Measurements from ENCODE around the gene CAB39L.

DNA sequence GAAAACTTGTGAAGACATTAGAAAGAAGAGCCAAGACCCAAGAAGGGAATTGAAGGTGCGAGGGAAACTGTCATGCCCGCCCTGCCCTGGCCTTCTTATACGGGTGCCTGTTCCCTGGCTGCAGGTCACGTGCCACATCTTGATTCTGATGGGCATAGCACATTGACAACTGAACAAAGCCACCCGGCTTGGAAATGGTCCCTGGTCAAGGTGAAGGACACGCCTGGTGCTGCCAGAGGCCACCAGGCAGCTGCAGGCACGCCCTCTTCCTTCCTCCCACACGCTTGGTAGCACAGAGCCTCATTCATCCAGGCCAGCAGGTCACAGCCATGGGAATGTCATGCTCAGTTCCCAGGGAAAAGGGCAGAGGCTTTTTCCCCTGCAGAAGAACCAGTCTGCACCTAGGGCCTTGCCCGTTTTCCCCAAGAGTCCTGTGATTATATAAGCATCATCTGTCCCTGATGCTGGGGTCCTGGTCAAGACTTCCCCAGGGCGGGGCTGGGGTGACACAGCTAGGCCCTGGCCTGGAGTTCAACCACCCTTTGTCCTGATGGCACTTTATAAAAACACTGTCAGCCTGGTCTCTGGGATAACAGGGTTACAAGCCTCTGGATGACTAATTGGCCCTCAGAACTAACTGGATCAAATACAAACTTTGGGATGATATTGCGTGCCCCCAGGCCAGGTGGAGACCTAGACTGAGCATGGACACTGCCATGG, 140.2 kb downstream of the CAB39L start:
- TF ChIP-seq, protein P1, sequence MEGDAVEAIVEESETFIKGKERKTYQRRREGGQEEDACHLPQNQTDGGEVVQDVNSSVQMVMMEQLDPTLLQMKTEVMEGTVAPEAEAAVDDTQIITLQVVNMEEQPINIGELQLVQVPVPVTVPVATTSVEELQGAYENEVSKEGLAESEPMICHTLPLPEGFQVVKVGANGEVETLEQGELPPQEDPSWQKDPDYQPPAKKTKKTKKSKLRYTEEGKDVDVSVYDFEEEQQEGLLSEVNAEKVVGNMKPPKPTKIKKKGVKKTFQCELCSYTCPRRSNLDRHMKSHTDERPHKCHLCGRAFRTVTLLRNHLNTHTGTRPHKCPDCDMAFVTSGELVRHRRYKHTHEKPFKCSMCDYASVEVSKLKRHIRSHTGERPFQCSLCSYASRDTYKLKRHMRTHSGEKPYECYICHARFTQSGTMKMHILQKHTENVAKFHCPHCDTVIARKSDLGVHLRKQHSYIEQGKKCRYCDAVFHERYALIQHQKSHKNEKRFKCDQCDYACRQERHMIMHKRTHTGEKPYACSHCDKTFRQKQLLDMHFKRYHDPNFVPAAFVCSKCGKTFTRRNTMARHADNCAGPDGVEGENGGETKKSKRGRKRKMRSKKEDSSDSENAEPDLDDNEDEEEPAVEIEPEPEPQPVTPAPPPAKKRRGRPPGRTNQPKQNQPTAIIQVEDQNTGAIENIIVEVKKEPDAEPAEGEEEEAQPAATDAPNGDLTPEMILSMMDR (conservative IDR thresholded peaks at IDR 0.05; ENCODE audit: low read length): no peak
- no peak for TF ChIP-seq EZH2phosphoT487 (IDR thresholded peaks at IDR 0.05; ENCODE audit: borderline replicate concordance, low read depth, low read length)
